Measurements from ENCODE around the gene CTCF. TPM values are rescaled to one million over a fixed set of nuclear protein-coding genes. Genes with fewer than 3 reads are reported as not detected.

CTCF gene
- total RNA-seq, 1 donor from 2014 or later: 69.8 TPM

DNA sequence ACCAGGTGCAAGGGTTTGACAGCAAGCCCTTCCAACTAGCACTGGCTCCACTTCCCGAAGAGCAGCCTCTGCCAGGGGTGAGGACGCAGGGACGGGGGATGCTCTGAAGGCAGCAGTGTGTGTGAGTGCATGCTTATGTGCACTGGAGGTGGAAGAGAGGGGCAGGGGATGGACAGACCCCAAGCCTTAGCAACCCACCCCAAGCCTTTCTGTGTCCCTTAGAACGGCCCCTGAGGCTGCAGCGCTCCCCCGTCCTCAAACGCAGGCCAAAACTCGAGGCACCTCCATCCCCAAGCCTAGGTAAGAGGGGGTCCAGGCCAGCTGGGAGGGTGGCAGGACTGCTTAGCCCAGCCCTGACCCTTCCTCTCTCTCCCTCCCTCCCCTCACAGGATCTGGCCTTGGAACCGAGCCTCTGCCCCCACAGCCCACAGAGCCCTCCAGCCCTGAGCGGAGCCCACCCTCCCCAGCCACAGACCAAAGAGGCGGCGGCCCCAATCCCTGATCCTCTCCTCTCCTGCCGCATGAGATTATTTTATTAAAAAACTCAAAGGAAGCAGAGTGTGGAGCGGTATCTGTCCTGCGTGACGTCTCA is 94.8 kb downstream of the CTCF start:
- peaks cover 12% of the 10 kb centered on the region for H3K4me1 Mint-ChIP-seq (ENCODE audit: low read depth)
- H3K9me3 Mint-ChIP-seq (ENCODE audit: low read depth): no peaks in the 10 kb centered on the region
- no peak overlapping the region for H3K27ac Mint-ChIP-seq
- no peak for DNase-seq (ENCODE audit: low spot score, unreplicated experiment)
- H3K27me3 Mint-ChIP-seq: peaks cover 23% of the 10 kb centered on the region
- no peaks in the 10 kb centered on the region for H3K36me3 Mint-ChIP-seq (ENCODE audit: insufficient read depth)
- no peak overlapping the region for H3K4me3 Mint-ChIP-seq (ENCODE audit: low read depth)
- TF ChIP-seq, protein P1, sequence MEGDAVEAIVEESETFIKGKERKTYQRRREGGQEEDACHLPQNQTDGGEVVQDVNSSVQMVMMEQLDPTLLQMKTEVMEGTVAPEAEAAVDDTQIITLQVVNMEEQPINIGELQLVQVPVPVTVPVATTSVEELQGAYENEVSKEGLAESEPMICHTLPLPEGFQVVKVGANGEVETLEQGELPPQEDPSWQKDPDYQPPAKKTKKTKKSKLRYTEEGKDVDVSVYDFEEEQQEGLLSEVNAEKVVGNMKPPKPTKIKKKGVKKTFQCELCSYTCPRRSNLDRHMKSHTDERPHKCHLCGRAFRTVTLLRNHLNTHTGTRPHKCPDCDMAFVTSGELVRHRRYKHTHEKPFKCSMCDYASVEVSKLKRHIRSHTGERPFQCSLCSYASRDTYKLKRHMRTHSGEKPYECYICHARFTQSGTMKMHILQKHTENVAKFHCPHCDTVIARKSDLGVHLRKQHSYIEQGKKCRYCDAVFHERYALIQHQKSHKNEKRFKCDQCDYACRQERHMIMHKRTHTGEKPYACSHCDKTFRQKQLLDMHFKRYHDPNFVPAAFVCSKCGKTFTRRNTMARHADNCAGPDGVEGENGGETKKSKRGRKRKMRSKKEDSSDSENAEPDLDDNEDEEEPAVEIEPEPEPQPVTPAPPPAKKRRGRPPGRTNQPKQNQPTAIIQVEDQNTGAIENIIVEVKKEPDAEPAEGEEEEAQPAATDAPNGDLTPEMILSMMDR (IDR thresholded peaks at IDR 0.05; ENCODE audit: unreplicated experiment): no peak

DNA sequence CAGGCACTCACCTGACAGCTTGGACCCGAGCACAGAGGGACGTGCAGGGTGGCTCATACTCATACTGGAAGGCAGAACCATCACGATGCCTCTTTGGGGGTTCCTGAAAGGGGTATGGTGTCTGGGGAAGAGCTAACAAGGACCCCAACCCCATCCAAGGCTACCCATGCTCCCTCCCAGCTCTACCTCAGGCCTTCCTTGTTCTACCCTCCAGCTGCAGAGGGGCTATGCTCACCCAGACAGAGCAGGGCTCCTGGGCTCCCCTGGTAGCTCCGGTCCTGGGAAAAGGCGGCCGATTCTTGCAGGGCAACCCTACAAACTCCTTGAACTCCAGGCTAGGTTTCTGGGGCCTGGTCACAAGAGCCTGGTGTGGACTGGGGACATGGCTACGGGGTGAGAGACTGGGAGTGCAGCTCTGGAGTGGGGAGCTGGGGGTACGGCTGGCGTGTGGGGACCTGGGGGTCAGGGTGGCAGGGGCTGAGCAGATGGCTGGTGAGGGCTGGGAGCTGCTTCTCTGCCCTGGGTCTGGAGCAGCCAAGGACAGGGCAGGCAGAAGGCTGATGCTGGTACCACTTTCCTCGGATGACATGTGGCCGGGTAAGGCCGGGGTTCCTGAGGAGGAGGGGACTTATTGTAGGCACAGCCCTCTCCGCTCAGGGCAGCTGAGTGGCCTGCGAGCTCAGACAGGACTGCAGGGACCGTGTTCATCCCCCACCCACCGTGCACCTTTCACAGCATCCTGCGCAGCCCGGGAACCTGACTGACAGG is 95.6 kb downstream of the CTCF start:
- TF ChIP-seq, protein P1 (IDR thresholded peaks at IDR 0.05; ENCODE audit: unreplicated experiment): no peak
- H3K27ac Mint-ChIP-seq: no peak overlapping the region
- H3K27me3 Mint-ChIP-seq: peaks cover 20% of the 10 kb centered on the region
- peaks cover 12% of the 10 kb centered on the region for H3K4me1 Mint-ChIP-seq (ENCODE audit: low read depth)
- no peaks in the 10 kb centered on the region for H3K9me3 Mint-ChIP-seq (ENCODE audit: low read depth)
- no peak for DNase-seq (ENCODE audit: low spot score, unreplicated experiment)
- no peak overlapping the region for H3K4me3 Mint-ChIP-seq (ENCODE audit: low read depth)
- no peaks in the 10 kb centered on the region for H3K36me3 Mint-ChIP-seq (ENCODE audit: insufficient read depth)

DNA sequence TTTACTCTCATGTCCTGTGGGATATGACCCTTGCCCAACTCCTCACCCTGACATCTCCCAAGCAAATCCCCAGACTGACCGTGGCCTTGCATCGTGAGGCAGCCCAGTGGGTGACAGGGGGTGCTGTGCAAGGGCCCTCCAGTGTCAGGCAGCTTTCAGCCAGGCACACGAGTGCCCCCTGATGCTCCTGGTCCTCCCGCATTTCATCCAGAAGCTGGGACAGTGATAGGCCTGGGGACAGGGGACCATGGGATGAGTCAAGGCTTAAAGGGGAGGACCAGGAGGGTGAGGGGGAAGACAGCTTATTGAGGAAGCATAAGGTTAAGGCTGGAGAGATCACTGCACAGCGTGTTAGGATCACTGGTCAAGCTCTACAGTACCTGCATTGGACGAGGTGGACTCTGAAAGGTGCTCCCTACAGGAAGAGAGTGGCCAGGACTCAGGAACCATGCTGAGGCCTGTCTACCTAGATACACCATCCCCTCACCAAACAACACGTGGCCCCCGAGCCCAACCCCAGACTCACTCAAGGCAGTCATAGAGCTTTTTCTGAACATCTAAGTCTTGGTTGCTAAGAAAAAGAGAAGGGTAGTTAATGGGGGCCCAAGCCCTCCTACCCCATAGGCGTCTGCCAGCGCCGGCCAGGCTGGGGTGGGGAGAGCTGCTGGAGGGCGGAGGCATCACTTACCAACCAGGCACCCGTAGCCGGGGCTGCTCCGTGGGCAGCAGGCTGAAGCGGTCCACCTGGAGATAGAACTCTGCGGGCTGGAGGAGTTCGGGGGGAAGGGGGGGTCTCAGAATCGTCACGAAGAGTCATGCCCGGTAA is 96.7 kb downstream of the CTCF start:
- no peaks in the 10 kb centered on the region for H3K9me3 Mint-ChIP-seq (ENCODE audit: low read depth)
- TF ChIP-seq, protein P1 (IDR thresholded peaks at IDR 0.05; ENCODE audit: unreplicated experiment): no peak
- no peak for DNase-seq (ENCODE audit: low spot score, unreplicated experiment)
- H3K4me1 Mint-ChIP-seq (ENCODE audit: low read depth): peaks cover 10% of the 10 kb centered on the region
- peaks cover under 1% of the 10 kb centered on the region for H3K36me3 Mint-ChIP-seq (ENCODE audit: insufficient read depth)
- peak overlapping the region; percentile 88 for H3K4me3 Mint-ChIP-seq (ENCODE audit: low read depth)
- peaks cover 16% of the 10 kb centered on the region for H3K27me3 Mint-ChIP-seq
- H3K27ac Mint-ChIP-seq: no peak overlapping the region

- peaks cover 11% of the 10 kb centered on the region for H3K4me1 Mint-ChIP-seq (ENCODE audit: low read depth)
- no peaks in the 10 kb centered on the region for H3K9me3 Mint-ChIP-seq (ENCODE audit: low read depth)
- peak; percentile 86 for DNase-seq (ENCODE audit: low spot score, unreplicated experiment)
- peaks cover 9% of the 10 kb centered on the region for H3K27me3 Mint-ChIP-seq
- peak within 1 kb of the TSS; percentile 88 for H3K4me3 Mint-ChIP-seq (ENCODE audit: low read depth)
- H3K27ac Mint-ChIP-seq: peak within 1 kb of the TSS; percentile 96
- peaks cover 4% of the 10 kb centered on the region for H3K36me3 Mint-ChIP-seq (ENCODE audit: insufficient read depth)
- TF ChIP-seq, protein P1 (IDR thresholded peaks at IDR 0.05; ENCODE audit: unreplicated experiment): no peak
Measured at GRCh38 chr16:67659675-67660563, 97.6 kb downstream of the CTCF start, which contains the start of gene ACD. ACD (minus strand) TSS chr16:67660260; CDS start chr16:67660220, 40 bp downstream.

Measured in progenitor cell of endocrine pancreas (in vitro differentiated cells).